Pancreas (tissue), 10 donors: Measurements from ENCODE around the gene ZNF431. TPM values are rescaled to one million over a fixed set of nuclear protein-coding genes. Genes with fewer than 3 reads are reported as not detected.
"Not testable (repeated sequence)": the region's sequence is repeated elsewhere in the genome, so short reads cannot be mapped to it uniquely, and the experiment has no call there.

Experiments used
- ATAC-seq, 4 donors: fragments of 200-7000 bp; cut with Tn5 transposase; one replicate each; pipeline versions ENCODE4 v1.8.0 to v1.9.1; 2020; ENCODE audit warnings: mild to moderate bottlenecking in 4 of 4, moderate library complexity in 4 of 4
- DNase-seq, 6 donors: peaks; one replicate each; pipeline ENCODE4 v3.0.0-alpha.2; 2020
- FAIRE-seq: peaks from 2 replicates; lab custom pipeline; 2012; peaks lifted over from hg19 to GRCh38; lab: Jason Lieb, UNC
- H3K27ac ChIP-seq, 4 donors: fragments of 200-600 bp; sonication (generic); 1 replicate in 3 of 4; 2 replicates in 1 of 4; pipeline versions ENCODE4 v1.5.0 to v1.8.0; 2020
- H3K27me3 ChIP-seq, 4 donors: fragments of 200-600 bp; one replicate each; pipeline ENCODE4 v1.8.0; 2021
- H3K36me3 ChIP-seq, 3 donors: fragments of 200-600 bp; sonication (generic) in 1 of 3; one replicate each; pipeline versions ENCODE4 v1.5.0 to v1.8.0; 2020 to 2021
- H3K4me1 ChIP-seq, 3 donors: fragments of 200-600 bp; one replicate each; pipeline ENCODE4 v1.8.0; 2021
- H3K4me3 ChIP-seq, 4 donors: fragments of 200-600 bp; sonication (generic) in 2 of 4; one replicate each; pipeline versions ENCODE4 v1.5.0 to v1.8.0; 2020 to 2021
- H3K9me3 ChIP-seq, 4 donors: fragments of 200-600 bp; one replicate each; pipeline ENCODE4 v1.8.0; 2021
- CTCF ChIP-seq, 4 donors: fragments of 200-600 bp; sonication (generic) in 3 of 4; IDR thresholded peaks; one replicate each; pipeline versions ENCODE4 v1.5.0 to v1.8.0; 2021; ENCODE audit warnings: antibody characterized with exemption in 4 of 4
- WGBS, 2 donors: extraction: QIAGEN DNeasy Blood & Tissue Kit; methylation state at CpG; one replicate each; pipeline ENCODE4 v1.1.7; 2013; 5-methylcytosine and 5-hydroxymethylcytosine counted together
- intact Hi-C, 3 donors: fragments of 100-400 bp; cut with DNase I; formaldehyde crosslinking; loops; one replicate each; pipeline versions ENCODE4 v1.11.1 to v1.14.2; 2022
- polyA plus RNA-seq, 2 donors: library from polyadenylated mRNA; stranded (reverse); fragments of 200-250 nt; gene quantifications; one replicate each; pipeline ENCODE4 v1.2.3, GENCODE V29; 2013
- total RNA-seq, 6 donors: library from RNA; stranded (reverse); fragmentation: NEBNext Ultra II Directional in 4 of 6; extraction: Animal tissue kit (Norgen Biotek cat#: 25700) in 4 of 6; gene quantifications; one replicate each; pipeline versions ENCODE4 v1.2.1 to v1.2.4, GENCODE V29; 2021 to 2023
- donor health status: healthy with polysubstance abuse.
- donor health status: DM: no; HTN: no; CAD: no; lungs with moderate emphysema.
- donor health status: DM: no; HTN: no; CAD: no.
- donor health status: control.
- donor health status: control.
- donor health status: Bipolar disorder and iron deficiency.
- donor health status: DM: yes; HTN: yes; CAD: no.
- donor health status: DM: no; HTN: no; CAD: no.
- donor health status: DM: no; HTN: no; CAD: no.
- donor health status: DM: yes; HTN: yes; CAD: no.

The ZNF431 gene
- total and polyA plus RNA-seq, 8 donors = 3.6 to 16.1 (median 9.1) TPM

- no peak overlapping the region for H3K27ac ChIP-seq
- no peak for DNase-seq
- H3K27me3 ChIP-seq = no peaks in the 10 kb centered on the region
- H3K4me3 ChIP-seq = no peak overlapping the region
- FAIRE-seq = no peak
- no peaks in the 10 kb centered on the region for H3K9me3 ChIP-seq
- ATAC-seq = no peak
- TF ChIP-seq CTCF (IDR thresholded peaks at IDR 0.05) = no peak
- WGBS, 2 donors = 83 to 89% methylated on average over 8 of the region's 8 CpGs
- intact Hi-C loops = no loop called here
- H3K36me3 ChIP-seq = no peaks in the 10 kb centered on the region
- H3K4me1 ChIP-seq = no peaks in the 10 kb centered on the region
These were observed 6.4 kb upstream of the ZNF431 start for GRCh38 chr19:21135433-21135832.

- DNase-seq (no peak), FAIRE-seq (no peak)
- H3K9me3 ChIP-seq = no peaks in the 10 kb centered on the region
These were observed 3.7 kb upstream of the ZNF431 start for GRCh38 chr19:21138130-21138529.

GRCh38 chr19:21141006-21141405, 834 bp upstream of the ZNF431 start:
- H3K9me3 ChIP-seq, intact Hi-C loops, H3K4me3 ChIP-seq, H3K27me3 ChIP-seq, DNase-seq, ATAC-seq, FAIRE-seq, H3K36me3 ChIP-seq: not testable (repeated sequence)
- peaks cover 5 to 13% (median 6%) of the 10 kb centered on the region in 3 donors for H3K4me1 ChIP-seq
- WGBS, 2 donors = 70 to 75% methylated on average over 1 of the region's 1 CpG
- peak overlapping the region in 1 of 4 donors; percentile 76 for H3K27ac ChIP-seq

More at GRCh38 chr19:21138130-21138529, 3.7 kb upstream of the ZNF431 start:
- intact Hi-C loops = no loop called here
- H3K27me3 ChIP-seq = no peaks in the 10 kb centered on the region
- no peak for TF ChIP-seq CTCF (IDR thresholded peaks at IDR 0.05)
- peaks cover 5 to 6% (median 5%) of the 10 kb centered on the region in 3 donors for H3K4me1 ChIP-seq
- no peak overlapping the region for H3K27ac ChIP-seq
- ATAC-seq = no peak
- H3K36me3 ChIP-seq = no peaks in the 10 kb centered on the region
- no peak overlapping the region for H3K4me3 ChIP-seq

- no peak overlapping the region for H3K4me3 ChIP-seq
- no peak overlapping the region for H3K27ac ChIP-seq
- 71 to 83% methylated on average over 5 of the region's 5 CpGs for WGBS, 2 donors
- no peak for DNase-seq
- intact Hi-C loops = no loop called here
- ATAC-seq = no peak
- FAIRE-seq = no peak
- H3K27me3 ChIP-seq = no peaks in the 10 kb centered on the region
- peaks cover 0 to 9% (median 0%) of the 10 kb centered on the region in 3 donors for H3K36me3 ChIP-seq
- H3K9me3 ChIP-seq = no peaks in the 10 kb centered on the region
- H3K4me1 ChIP-seq = peaks cover 5 to 13% (median 6%) of the 10 kb centered on the region in 3 donors
- no peak for TF ChIP-seq CTCF (IDR thresholded peaks at IDR 0.05)
These were observed 1.6 kb downstream of the ZNF431 start for GRCh38 chr19:21143428-21143827.

- Histone ChIP-seq H3K4me1 (peaks cover 5 to 15% (median 6%) of the 10 kb centered on the region in 3 donors), H3K36me3 (peaks cover 0 to 9% (median 0%) of the 10 kb centered on the region in 3 donors), H3K27ac (no peak overlapping the region), H3K9me3 (no peaks in the 10 kb centered on the region), H3K4me3 (no peak overlapping the region), H3K27me3 (no peaks in the 10 kb centered on the region)
- intact Hi-C loops = no loop called here
- no peak for TF ChIP-seq CTCF (IDR thresholded peaks at IDR 0.05)
- ATAC-seq (no peak), DNase-seq (no peak), FAIRE-seq (no peak)
- WGBS, 2 donors = 77 to 100% methylated on average over 1 of the region's 1 CpG
These were observed 2.0 kb downstream of the ZNF431 start for GRCh38 chr19:21143854-21144253.
